ENCODE results near the gene RIMS1.

Gene RIMS1

GRCh38 chr6:71886184-71887005, at the start of gene RIMS1:
Gene RIMS1, plus strand, starts transcription at chr6:71886550. Its CDS starts 474 bp downstream, at chr6:71887024.
- DNase-seq: peak; percentile 9

DNA sequence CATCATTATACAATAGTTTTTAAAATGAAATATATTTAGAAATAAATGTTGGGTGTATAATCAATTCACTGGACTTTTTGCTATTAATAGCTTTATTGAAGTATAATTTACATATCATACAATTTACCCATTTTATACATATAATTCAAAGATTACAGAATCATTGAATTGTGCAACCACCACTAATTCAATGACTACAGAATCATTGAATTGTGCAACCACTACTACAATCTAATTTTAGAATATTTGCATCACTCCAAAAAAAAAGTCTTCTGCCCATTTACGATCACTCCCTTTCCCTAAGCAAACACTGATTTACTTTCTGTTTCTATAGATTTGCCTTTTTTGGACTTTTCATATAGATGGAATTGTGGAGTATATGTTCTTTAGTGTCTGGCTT, 35.1 kb upstream of the RIMS1 start:
- no peak for DNase-seq

DNA sequence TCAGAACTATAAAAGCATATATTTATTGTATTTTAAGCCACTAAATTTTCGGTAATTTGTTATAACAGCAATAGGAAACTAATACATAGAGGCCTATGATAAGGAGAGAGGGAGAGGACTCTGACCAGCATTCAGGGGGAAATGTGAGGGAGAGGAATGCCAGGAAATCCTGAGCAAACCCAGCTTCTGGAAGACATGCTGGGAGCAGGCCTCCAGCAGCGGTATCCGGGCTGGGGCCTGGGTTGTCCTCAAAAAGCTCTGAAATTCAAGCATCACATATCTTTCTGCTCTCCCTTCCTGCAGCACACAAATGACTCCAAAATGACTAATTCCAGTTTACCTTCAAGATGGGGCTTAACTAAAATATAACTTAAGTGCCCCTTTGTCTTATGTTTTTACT, 33.4 kb upstream of the RIMS1 start:
- DNase-seq: no peak

- no peak for DNase-seq
Observed at GRCh38 chr6:71855406-71855805, 30.9 kb upstream of the RIMS1 start.

DNA sequence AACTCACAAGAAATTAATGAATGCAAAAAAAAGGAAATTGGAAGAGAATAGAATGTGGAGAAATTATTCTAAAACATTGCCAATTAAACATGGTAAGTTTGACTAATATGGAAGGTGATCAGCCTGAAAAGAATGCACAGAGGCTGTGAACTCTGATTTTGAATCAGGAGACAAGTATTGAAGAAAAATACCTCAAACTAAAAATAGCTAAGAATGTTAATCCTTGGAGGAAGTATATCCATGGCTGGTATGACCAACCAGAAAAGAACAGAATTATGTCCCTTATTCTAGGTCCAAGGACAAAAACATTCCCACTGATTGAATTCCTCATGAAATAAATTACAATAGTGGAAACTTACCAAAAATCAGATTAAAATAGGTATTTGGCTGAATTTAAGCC, 7.3 kb upstream of the RIMS1 start:
- no peak for DNase-seq

GRCh38 chr6:71887006-71887743, 825 bp downstream of the RIMS1 start:
- DNase-seq: no peak

DNA sequence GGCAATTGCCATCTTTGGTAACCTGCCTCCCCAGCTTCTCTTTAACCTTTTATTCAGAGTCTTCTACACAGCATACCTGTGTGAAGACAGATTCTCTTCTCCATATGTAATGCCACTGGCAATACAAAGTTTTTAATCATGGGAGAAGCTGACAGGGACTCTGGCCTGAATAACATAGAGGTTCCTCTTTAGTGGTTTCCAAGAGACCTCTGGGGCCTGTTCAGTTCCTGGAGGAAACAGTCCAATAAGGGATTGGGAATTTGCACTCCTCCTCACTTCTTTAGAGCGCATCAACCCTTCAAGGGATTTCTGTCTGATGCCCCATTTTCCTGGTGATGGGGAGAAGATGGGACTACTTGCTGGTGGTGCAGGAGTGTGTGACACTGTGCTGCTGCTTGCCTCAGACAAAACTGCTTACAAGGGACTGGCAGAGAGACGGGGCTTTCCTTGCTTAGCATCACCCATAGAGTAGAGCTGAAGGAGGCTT, 1.4 kb downstream of the RIMS1 start:
- DNase-seq: no peak

GRCh38 chr6:71888756-71889340, 2.5 kb downstream of the RIMS1 start:
- DNase-seq: no peak

DNA sequence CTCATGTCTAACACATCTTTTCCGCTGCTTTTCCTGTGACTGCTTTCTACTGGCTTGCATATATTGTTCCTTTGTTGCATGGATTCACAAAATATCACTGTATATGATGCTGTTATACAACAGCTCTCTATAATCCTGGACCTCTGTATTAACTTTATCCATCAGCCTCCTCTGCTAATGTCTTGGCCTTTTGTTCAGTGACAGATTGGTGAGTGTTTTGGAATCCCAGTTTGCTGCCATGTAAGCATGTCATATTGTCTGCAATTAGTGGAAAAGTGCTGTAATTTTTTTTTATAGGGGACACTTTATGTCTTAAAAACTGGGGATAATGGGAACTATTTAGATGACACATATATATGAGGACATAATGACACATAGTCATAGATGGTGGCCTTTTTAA, 3.0 kb downstream of the RIMS1 start:
- no peak for DNase-seq

- no peak for DNase-seq
Observed at GRCh38 chr6:71892641-71893040, 6.3 kb downstream of the RIMS1 start.

- no peak for DNase-seq
Observed at GRCh38 chr6:71900642-71901041, 14.3 kb downstream of the RIMS1 start.

DNA sequence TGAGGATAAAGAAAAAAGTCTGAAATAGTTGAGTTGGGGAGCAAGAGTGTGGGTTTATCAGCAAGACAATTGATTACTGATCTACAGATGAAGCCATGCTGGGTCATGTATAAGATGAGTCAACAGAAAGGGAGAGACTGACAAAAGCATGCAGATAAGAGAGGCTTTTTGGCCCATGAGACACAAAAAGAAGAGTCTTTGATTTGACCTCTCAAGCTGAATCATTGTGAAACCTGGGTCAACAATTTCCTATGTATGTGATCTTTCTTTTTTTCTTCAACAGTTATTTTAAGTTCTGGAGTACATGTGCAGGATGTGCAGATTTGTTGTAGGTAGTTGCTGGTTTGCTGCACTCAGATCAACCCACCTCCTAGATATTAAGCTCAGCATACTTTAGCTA, 15.9 kb downstream of the RIMS1 start:
- DNase-seq: no peak

DNA sequence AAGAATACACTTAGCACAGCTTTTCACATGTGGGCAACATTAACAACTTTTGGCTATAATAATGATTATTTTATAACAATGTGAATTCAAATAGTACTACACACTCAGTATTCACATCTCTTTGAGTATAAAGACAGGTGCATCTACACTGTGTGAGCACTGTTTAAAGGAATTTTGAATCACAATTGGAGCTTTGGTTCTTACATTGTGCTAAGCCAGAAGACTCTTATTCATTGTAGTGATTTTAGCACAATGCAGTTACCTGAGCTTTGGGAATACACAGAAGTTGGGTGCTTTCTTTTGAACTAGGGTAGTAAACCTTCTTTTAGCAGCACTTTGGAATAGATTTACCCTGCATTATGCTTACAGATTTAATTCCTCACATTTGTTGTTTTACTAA, 20.5 kb downstream of the RIMS1 start:
- DNase-seq: no peak

- DNase-seq: no peak
Observed at GRCh38 chr6:71908162-71908765, 21.9 kb downstream of the RIMS1 start.

DNA sequence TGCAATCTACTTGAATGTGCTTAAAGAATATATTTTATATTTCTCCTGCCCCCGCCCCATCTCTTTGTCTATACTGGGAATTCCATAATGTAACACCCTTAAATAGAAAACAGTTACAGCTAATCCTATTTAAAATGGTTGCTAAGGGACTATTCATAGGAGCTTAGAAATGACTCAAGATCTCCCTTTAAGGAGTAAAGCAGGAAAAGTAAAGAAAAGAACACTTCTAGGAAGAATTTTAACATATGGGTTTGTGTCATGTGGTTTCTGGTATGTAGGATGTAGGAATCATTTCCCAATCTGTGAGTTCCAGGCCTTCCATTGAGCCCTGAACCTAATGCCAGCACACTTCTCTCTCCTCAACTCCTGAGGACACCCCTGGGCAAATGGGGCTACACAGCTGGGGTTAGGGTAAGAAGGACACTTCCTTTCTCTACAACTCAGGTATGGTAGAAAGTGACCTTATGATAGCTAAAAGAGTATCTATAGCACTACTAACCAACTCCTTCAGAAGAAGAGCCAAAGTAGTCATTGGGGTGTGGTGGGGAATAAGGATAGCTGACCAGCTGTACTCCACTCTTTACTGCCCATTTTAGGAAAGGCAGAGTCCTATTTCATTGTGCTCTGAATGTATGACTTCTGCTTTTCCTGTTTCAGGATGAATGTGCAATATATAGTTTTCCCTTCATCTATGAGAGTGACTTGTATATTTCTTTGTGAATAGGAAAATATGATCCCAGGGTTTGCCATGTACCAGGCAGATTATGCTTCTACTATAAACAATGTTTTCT, 27.3 kb downstream of the RIMS1 start:
- no peak for DNase-seq

DNA sequence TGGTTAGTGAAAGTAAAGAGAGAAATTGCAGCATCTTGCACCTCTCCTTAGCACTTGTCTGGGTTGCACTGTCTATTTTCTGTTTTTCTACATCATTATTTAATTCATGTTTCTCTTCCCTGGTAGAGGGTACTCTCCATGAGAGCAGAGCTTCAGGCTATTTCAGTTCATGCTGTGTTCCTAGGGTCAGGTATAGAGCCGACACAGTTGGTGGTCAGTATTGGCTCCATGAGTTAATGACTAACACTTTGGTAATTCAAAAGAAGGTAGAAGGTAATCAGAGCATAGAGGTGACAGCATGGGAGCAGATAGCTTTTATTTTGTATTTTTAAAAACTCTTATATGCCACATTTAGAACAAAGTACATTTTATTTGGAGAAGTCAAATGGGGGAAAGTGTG, 42.7 kb downstream of the RIMS1 start:
- DNase-seq: no peak

DNA sequence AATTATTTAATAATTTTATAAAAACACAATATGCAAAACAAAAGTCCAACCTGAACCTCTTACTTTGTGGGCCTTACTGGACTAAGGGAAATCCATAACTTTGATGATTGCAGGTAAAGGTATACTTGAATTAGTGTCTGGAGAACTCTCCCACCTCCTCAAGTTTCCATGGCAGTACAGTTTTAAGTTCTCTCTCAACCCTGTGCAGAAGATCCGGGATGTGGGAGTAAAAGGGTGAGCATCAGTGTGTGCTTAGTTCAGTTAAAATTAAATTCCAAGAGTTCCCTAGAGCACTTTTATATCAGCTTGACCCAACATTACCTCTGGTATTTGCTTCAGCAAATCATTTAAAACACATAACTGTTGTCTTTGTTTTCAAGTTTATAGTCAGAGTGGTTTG, 47.5 kb downstream of the RIMS1 start:
- no peak for DNase-seq

- DNase-seq: no peak
Observed at GRCh38 chr6:71965404-71965803, 79.1 kb downstream of the RIMS1 start.

- no peak for DNase-seq
Observed at GRCh38 chr6:71967436-71967835, 81.1 kb downstream of the RIMS1 start.

DNA sequence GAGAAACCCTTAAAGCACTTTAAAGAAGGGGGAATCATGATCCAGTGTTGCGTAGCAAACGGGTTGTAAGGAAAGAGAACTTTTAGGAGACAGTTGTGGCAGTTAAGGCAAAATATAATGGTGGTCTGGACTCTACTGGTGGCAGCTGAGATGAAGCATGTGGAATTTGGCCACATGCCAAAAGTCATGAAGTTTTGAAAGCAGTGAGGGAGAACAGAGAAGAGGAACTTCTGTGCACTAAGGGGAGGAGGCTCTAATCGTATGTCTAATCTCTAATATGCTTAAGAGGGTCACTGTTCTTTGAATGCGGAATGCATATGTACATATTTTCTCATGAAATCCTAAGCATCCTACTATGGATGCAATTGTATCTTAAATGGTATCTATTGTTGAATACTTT, 91.5 kb downstream of the RIMS1 start:
- DNase-seq: peak; percentile 10

DNA sequence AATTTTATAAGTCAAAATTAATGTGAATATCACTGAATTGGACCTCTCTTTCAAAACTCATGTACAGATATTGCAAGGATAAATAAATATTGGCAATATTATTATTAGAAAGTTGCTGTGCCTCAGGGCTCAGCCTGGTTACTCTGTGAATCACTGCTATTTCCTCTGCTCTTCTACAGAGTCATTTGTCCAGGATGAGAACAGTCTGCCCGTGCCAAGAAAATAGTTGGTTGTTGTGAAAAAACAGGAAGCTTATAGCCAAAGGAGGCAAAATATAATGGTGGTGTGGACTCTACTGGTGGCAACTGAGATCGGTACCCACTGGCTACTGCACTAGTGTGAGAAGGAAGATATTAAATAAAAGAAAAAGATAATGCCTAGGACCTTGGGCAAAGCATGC, 93.6 kb downstream of the RIMS1 start:
- DNase-seq: no peak

GRCh38 chr6:71982389-71982788, 96.0 kb downstream of the RIMS1 start:
- DNase-seq: no peak

DNA sequence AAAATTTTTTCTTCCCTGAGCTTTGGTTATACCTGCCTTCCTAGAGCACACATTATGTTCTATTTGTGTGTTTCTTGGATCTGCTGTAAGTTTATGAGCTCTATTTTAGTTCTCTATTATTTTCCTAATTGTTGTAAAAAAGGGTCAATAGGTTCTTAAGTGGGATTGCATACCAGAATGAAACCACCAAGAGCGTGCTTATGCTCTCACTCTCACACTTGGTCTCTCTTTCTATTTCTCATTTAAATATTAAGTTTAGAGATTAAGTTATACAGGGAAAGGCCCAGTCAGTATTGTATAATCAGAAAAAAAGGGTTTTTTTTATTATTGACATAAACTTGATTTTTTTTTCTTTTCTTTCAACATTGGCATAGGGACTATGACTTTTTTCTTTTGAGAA, 96.8 kb downstream of the RIMS1 start:
- DNase-seq: no peak

Data from hematopoietic multipotent progenitor cell treated with erythropoietin and hydrocortisone succinate and interleukin-3 and kit ligand, for 6 days (in vitro differentiated cells).